Measurements from ENCODE around the gene DKKL1.

The DKKL1 gene

DNA sequence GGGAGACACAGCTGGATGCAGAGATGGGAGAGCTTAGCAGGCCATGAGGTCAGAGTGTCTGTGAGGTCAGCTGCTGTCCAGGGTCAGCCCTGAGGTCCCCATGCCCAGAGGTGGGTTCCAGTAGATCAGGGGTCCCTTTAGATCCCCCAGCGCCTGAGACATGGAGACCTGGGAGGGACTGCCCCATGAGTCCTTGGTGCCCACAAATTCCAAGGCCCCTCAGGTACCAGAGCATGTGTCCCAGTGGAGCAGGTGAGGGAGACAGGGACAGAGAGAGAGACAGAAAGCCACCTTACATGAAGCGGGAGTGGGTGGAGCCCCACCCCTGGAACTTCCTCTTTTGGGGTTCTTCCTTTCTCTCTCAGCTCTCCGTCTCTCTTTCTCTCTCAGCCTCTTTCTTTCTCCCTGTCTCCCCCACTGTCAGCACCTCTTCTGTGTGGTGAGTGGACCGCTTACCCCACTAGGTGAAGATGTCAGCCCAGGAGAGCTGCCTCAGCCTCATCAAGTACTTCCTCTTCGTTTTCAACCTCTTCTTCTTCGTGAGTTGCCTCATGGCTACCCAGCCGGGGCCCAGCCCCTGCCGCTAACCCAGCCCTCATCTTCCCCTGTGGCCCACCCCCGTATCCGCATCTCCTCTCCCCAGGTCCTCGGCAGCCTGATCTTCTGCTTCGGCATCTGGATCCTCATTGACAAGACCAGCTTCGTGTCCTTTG lies 28.4 kb upstream of the DKKL1 start, which contains the start of gene CD37:
Gene CD37, plus strand, starts transcription at position 336 of the 713 bp plus-strand sequence. Its CDS starts 135 bp downstream, at position 471.
- Histone ChIP-seq H3K9ac (ENCODE audit: insufficient read length, low read depth) (no peak within 1 kb of the TSS), H3K4me1 (ENCODE audit: insufficient read depth, insufficient read length) (peaks cover 17% of the 10 kb centered on the region), H3K36me3 (ENCODE audit: insufficient read depth, insufficient read length, low read length) (peaks cover 51% of the 10 kb centered on the region), H3K27me3 (ENCODE audit: insufficient read depth, insufficient read length) (no peaks in the 10 kb centered on the region), H3K4me3 (ENCODE audit: insufficient read length, low read depth) (no peak within 1 kb of the TSS), H3K9me3 (ENCODE audit: insufficient read depth, low read length) (no peaks in the 10 kb centered on the region)
- no peak for DNase-seq (ENCODE audit: low read depth, low spot score)
- TF ChIP-seq SUZ12 (IDR thresholded peaks at IDR 0.05; ENCODE audit: extremely low read depth, insufficient read depth, insufficient read length) (no peak), ZNF274 (IDR thresholded peaks at IDR 0.05; ENCODE audit: low read depth, low read length) (no peak), YY1 (IDR thresholded peaks at IDR 0.05; ENCODE audit: insufficient read depth, insufficient read length) (no peak)

DNA sequence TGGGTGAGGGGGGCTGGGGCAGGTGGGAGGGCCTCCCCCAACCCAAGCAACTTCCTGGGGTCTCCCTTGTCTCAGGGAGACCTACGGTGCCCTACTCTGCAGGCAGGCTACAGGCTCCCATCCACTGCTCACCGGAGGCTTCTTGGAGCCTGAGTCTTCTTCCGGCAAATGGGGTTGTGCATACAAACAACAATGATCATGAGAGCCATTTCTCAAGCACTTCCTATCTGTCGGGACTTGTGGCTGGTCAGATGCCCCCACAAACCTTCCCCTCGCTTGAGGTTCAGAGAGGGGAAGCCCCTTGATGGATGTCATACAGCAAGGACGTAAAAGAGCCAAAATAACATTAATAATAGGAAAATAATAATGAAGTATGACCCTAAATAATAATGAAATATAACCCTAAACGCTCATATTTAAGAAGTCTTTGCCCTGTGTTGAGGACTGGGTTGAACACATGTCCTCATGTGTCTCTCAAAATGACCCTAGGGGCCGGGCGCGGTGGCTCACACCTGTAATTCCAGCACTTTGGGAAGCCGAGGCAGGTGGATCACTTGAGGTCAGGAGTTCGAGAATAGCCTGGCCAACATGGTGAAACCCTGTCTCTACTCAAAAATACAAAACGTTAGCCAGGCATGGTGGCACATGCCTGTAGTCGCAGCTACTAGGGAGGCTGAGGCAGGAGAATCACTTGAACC lies 27.7 kb upstream of the DKKL1 start:
- H3K4me1 ChIP-seq (ENCODE audit: insufficient read depth, insufficient read length) = peaks cover 17% of the 10 kb centered on the region
- no peaks in the 10 kb centered on the region for H3K9me3 ChIP-seq (ENCODE audit: insufficient read depth, low read length)
- peaks cover 49% of the 10 kb centered on the region for H3K36me3 ChIP-seq (ENCODE audit: insufficient read depth, insufficient read length, low read length)
- H3K9ac ChIP-seq (ENCODE audit: insufficient read length, low read depth) = no peak overlapping the region
- H3K27me3 ChIP-seq (ENCODE audit: insufficient read depth, insufficient read length) = no peaks in the 10 kb centered on the region
- no peak overlapping the region for H3K4me3 ChIP-seq (ENCODE audit: insufficient read length, low read depth)
- DNase-seq (ENCODE audit: low read depth, low spot score) = no peak
- TF ChIP-seq SUZ12 (IDR thresholded peaks at IDR 0.05; ENCODE audit: extremely low read depth, insufficient read depth, insufficient read length) = no peak
- TF ChIP-seq ZNF274 (IDR thresholded peaks at IDR 0.05; ENCODE audit: low read depth, low read length) = no peak
- no peak for TF ChIP-seq YY1 (IDR thresholded peaks at IDR 0.05; ENCODE audit: insufficient read depth, insufficient read length)

DNA sequence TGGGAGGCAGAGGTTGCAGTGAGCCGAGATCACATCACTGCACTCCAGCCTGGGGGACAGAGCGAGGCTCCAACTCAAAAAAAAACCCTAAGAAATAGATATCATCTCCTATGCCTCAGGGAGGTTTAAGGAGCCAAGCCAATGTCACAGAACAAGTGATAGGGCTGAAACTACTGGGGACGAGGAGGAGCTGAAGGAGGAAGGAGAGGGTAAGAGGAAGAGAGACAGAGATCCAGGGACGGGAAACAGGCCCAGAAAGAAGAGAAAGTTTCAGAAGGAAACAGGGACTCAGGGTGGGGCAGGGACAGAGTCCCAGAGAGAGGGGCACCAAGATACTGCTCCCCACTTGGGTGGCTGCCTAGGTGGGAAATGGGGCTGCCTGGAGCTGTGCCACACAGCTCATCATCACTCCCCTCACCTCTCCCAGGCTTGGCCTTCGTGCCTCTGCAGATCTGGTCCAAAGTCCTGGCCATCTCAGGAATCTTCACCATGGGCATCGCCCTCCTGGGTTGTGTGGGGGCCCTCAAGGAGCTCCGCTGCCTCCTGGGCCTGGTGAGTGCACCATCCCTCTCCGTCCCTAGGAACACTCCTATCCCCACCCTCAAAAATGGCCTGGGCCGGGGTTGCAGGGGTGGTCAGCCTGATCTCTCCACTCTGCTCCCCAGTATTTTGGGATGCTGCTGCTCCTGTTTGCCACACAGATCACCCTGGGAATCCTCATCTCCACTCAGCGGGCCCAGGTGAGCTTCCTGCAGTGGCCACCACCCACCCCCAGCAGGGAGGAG lies 27.0 kb upstream of the DKKL1 start:
- no peak overlapping the region for H3K9ac ChIP-seq (ENCODE audit: insufficient read length, low read depth)
- TF ChIP-seq YY1 (IDR thresholded peaks at IDR 0.05; ENCODE audit: insufficient read depth, insufficient read length) = no peak
- no peak for TF ChIP-seq SUZ12 (IDR thresholded peaks at IDR 0.05; ENCODE audit: extremely low read depth, insufficient read depth, insufficient read length)
- TF ChIP-seq ZNF274 (IDR thresholded peaks at IDR 0.05; ENCODE audit: low read depth, low read length) = no peak
- peaks cover 17% of the 10 kb centered on the region for H3K4me1 ChIP-seq (ENCODE audit: insufficient read depth, insufficient read length)
- DNase-seq (ENCODE audit: low read depth, low spot score) = no peak
- no peak overlapping the region for H3K4me3 ChIP-seq (ENCODE audit: insufficient read length, low read depth)
- peaks cover 50% of the 10 kb centered on the region for H3K36me3 ChIP-seq (ENCODE audit: insufficient read depth, insufficient read length, low read length)
- H3K9me3 ChIP-seq (ENCODE audit: insufficient read depth, low read length) = no peaks in the 10 kb centered on the region
- no peaks in the 10 kb centered on the region for H3K27me3 ChIP-seq (ENCODE audit: insufficient read depth, insufficient read length)

DNA sequence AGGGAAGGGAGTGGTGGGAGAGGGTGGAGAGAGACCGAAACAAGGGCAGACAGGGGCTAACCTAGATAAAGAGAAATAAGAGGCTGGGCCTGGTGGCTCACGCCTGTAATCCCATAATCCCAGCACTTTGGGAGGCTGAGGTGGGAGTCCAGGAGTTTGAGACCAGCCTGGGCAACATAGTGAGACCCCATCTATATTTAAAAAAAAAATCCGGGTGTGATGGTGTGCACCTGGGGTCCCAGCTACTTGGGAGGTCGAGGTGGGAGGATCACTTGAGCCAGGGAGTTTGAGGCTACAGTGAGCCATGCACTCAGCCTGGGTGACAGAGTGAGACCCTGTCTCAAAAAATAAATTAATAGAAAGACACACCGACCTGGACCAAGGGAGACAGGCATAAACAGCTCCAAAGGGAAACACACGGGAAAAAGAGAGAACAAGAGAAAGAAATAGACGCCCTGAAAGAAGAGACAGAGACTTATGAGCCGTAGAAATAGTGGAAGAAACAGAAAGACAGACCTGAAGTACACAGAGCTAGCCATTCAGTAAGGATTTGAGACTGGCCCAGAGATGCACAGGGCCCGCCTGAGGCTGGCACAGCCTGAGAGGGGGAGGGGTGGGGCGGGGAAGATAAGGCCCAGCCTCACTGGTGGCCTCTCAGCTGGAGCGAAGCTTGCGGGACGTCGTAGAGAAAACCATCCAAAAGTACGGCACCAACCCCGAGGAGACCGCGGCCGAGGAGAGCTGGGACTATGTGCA lies 26.2 kb upstream of the DKKL1 start:
- H3K27me3 ChIP-seq (ENCODE audit: insufficient read depth, insufficient read length) = no peaks in the 10 kb centered on the region
- no peaks in the 10 kb centered on the region for H3K9me3 ChIP-seq (ENCODE audit: insufficient read depth, low read length)
- H3K9ac ChIP-seq (ENCODE audit: insufficient read length, low read depth) = no peak overlapping the region
- no peak overlapping the region for H3K4me3 ChIP-seq (ENCODE audit: insufficient read length, low read depth)
- peaks cover 17% of the 10 kb centered on the region for H3K4me1 ChIP-seq (ENCODE audit: insufficient read depth, insufficient read length)
- no peak for DNase-seq (ENCODE audit: low read depth, low spot score)
- H3K36me3 ChIP-seq (ENCODE audit: insufficient read depth, insufficient read length, low read length) = peaks cover 51% of the 10 kb centered on the region
- TF ChIP-seq SUZ12 (IDR thresholded peaks at IDR 0.05; ENCODE audit: extremely low read depth, insufficient read depth, insufficient read length) = no peak

DNA sequence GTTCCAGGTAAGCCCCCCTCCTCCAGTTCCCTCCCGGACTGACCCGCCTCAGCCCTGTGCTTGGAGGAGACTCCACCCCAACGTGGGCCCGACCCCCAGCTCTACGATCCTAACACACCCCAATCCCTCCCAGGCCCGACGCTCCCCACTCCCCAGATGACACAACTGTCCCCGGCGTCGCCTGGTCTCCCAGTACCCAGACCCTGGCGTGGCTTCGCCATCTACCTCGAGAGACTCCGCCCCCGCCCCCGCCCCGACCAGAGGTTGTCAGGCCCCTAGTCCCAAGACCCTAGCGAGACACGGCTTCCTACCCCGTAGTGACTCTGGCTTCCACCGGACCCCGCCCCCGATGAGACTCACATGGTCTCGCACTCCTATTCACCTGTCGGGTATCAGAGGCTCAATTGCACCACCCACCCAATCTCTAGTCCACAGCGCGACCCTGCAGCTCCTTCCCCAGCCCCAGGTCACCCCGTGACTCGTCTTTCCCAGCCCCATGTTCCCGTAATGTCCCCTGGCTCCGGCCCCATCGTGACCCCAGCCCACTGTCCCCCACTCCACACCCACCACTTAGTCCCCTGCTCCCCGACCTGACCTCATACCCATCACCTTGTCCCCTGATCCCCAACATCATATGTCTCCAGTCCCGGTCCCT lies 25.5 kb upstream of the DKKL1 start:
- DNase-seq (ENCODE audit: low read depth, low spot score) = no peak
- Histone ChIP-seq H3K9ac (ENCODE audit: insufficient read length, low read depth) (peak overlapping the region; percentile 56), H3K4me3 (ENCODE audit: insufficient read length, low read depth) (no peak overlapping the region), H3K9me3 (ENCODE audit: insufficient read depth, low read length) (no peaks in the 10 kb centered on the region), H3K36me3 (ENCODE audit: insufficient read depth, insufficient read length, low read length) (peaks cover 55% of the 10 kb centered on the region), H3K4me1 (ENCODE audit: insufficient read depth, insufficient read length) (peaks cover 17% of the 10 kb centered on the region), H3K27me3 (ENCODE audit: insufficient read depth, insufficient read length) (no peaks in the 10 kb centered on the region)
- TF ChIP-seq YY1 (IDR thresholded peaks at IDR 0.05; ENCODE audit: insufficient read depth, insufficient read length) (no peak), ZNF274 (IDR thresholded peaks at IDR 0.05; ENCODE audit: low read depth, low read length) (no peak), SUZ12 (IDR thresholded peaks at IDR 0.05; ENCODE audit: extremely low read depth, insufficient read depth, insufficient read length) (no peak)

DNA sequence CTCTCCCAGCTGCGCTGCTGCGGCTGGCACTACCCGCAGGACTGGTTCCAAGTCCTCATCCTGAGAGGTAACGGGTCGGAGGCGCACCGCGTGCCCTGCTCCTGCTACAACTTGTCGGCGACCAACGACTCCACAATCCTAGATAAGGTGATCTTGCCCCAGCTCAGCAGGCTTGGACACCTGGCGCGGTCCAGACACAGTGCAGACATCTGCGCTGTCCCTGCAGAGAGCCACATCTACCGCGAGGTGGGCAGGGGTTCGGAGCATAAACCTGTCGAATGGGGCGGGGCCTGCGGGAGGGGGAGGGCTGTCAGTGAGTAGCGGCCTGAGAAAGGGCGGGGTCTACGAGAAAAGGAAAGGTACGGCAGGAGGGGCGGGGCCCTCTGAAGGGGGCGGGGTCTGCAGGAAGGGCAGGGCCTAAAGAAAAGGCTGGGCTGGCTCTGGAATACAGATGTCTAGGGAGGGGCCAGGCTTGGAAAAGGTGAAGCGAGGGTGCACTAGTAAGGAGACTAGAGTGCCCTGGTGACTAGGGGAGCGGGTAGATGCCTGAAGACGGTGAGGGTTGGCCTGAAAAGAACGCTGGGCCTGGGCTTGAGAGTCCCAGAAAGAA lies 24.9 kb upstream of the DKKL1 start:
- Histone ChIP-seq H3K4me1 (ENCODE audit: insufficient read depth, insufficient read length) (peaks cover 13% of the 10 kb centered on the region), H3K27me3 (ENCODE audit: insufficient read depth, insufficient read length) (no peaks in the 10 kb centered on the region), H3K4me3 (ENCODE audit: insufficient read length, low read depth) (no peak overlapping the region), H3K36me3 (ENCODE audit: insufficient read depth, insufficient read length, low read length) (peaks cover 60% of the 10 kb centered on the region), H3K9me3 (ENCODE audit: insufficient read depth, low read length) (no peaks in the 10 kb centered on the region), H3K9ac (ENCODE audit: insufficient read length, low read depth) (peak overlapping the region; percentile 56)
- peak; percentile 68 for DNase-seq (ENCODE audit: low read depth, low spot score)
- TF ChIP-seq ZNF274 (IDR thresholded peaks at IDR 0.05; ENCODE audit: low read depth, low read length) = no peak
- TF ChIP-seq YY1 (IDR thresholded peaks at IDR 0.05; ENCODE audit: insufficient read depth, insufficient read length) = no peak
- no peak for TF ChIP-seq SUZ12 (IDR thresholded peaks at IDR 0.05; ENCODE audit: extremely low read depth, insufficient read depth, insufficient read length)
